ENCODE results near the gene LIPK. TPM values are rescaled to one million over a fixed set of nuclear protein-coding genes. Genes with fewer than 3 reads are reported as not detected.
"Not testable (repeated sequence)": the region's sequence is repeated elsewhere in the genome, so short reads cannot be mapped to it uniquely, and the experiment has no call there.

The LIPK gene
- total RNA-seq, 1 donor from 2014 or later: not detected

- no peak for TF ChIP-seq CTCF (IDR thresholded peaks at IDR 0.05; ENCODE audit: unreplicated experiment)
- Mint-ChIP-seq H3K4me3 (ENCODE audit: unreplicated experiment) (no peak overlapping the region), H3K36me3 (ENCODE audit: low read depth, unreplicated experiment) (no peaks in the 10 kb centered on the region), H3K9me3 (ENCODE audit: unreplicated experiment) (no peaks in the 10 kb centered on the region), H3K4me1 (ENCODE audit: unreplicated experiment) (no peaks in the 10 kb centered on the region), H3K27me3 (ENCODE audit: unreplicated experiment) (peaks cover 2% of the 10 kb centered on the region), H3K27ac (ENCODE audit: unreplicated experiment) (no peak overlapping the region)
- DNase-seq (ENCODE audit: low spot score): no peak
Measured at GRCh38 chr10:88731296-88731695, 25.2 kb downstream of the LIPK start.

GRCh38 chr10:88733215-88733614 is 27.2 kb downstream of the LIPK start:
- peaks cover 2% of the 10 kb centered on the region for H3K27me3 Mint-ChIP-seq (ENCODE audit: unreplicated experiment)
- H3K4me1 Mint-ChIP-seq (ENCODE audit: unreplicated experiment): no peaks in the 10 kb centered on the region
- H3K9me3 Mint-ChIP-seq (ENCODE audit: unreplicated experiment): no peaks in the 10 kb centered on the region
- H3K4me3 Mint-ChIP-seq (ENCODE audit: unreplicated experiment): no peak overlapping the region
- no peak for TF ChIP-seq CTCF (IDR thresholded peaks at IDR 0.05; ENCODE audit: unreplicated experiment)
- DNase-seq (ENCODE audit: low spot score): no peak
- H3K27ac Mint-ChIP-seq (ENCODE audit: unreplicated experiment): no peak overlapping the region
- no peaks in the 10 kb centered on the region for H3K36me3 Mint-ChIP-seq (ENCODE audit: low read depth, unreplicated experiment)

GRCh38 chr10:88735661-88736060 is 29.6 kb downstream of the LIPK start:
- no peak overlapping the region for H3K27ac Mint-ChIP-seq (ENCODE audit: unreplicated experiment)
- no peaks in the 10 kb centered on the region for H3K36me3 Mint-ChIP-seq (ENCODE audit: low read depth, unreplicated experiment)
- no peaks in the 10 kb centered on the region for H3K9me3 Mint-ChIP-seq (ENCODE audit: unreplicated experiment)
- no peak for TF ChIP-seq CTCF (IDR thresholded peaks at IDR 0.05; ENCODE audit: unreplicated experiment)
- no peak for DNase-seq (ENCODE audit: low spot score)
- H3K27me3 Mint-ChIP-seq (ENCODE audit: unreplicated experiment): peaks cover 2% of the 10 kb centered on the region
- no peak overlapping the region for H3K4me3 Mint-ChIP-seq (ENCODE audit: unreplicated experiment)
- H3K4me1 Mint-ChIP-seq (ENCODE audit: unreplicated experiment): no peaks in the 10 kb centered on the region

GRCh38 chr10:88741921-88742320 is 35.9 kb downstream of the LIPK start:
- not testable (repeated sequence) for H3K9me3 Mint-ChIP-seq (ENCODE audit: unreplicated experiment); H3K4me1 Mint-ChIP-seq (ENCODE audit: unreplicated experiment); H3K27me3 Mint-ChIP-seq (ENCODE audit: unreplicated experiment); H3K27ac Mint-ChIP-seq (ENCODE audit: unreplicated experiment); H3K36me3 Mint-ChIP-seq (ENCODE audit: low read depth, unreplicated experiment); H3K4me3 Mint-ChIP-seq (ENCODE audit: unreplicated experiment); DNase-seq (ENCODE audit: low spot score)

GRCh38 chr10:88742448-88742847 is 36.4 kb downstream of the LIPK start:
- TF ChIP-seq CTCF (IDR thresholded peaks at IDR 0.05; ENCODE audit: unreplicated experiment): no peak
- Mint-ChIP-seq H3K4me1 (ENCODE audit: unreplicated experiment) (no peaks in the 10 kb centered on the region), H3K27me3 (ENCODE audit: unreplicated experiment) (peaks cover 1% of the 10 kb centered on the region), H3K9me3 (ENCODE audit: unreplicated experiment) (no peaks in the 10 kb centered on the region), H3K4me3 (ENCODE audit: unreplicated experiment) (no peak overlapping the region), H3K27ac (ENCODE audit: unreplicated experiment) (no peak overlapping the region), H3K36me3 (ENCODE audit: low read depth, unreplicated experiment) (no peaks in the 10 kb centered on the region)
- DNase-seq (ENCODE audit: low spot score): no peak

- H3K27ac Mint-ChIP-seq (ENCODE audit: unreplicated experiment): no peak overlapping the region
- no peaks in the 10 kb centered on the region for H3K4me1 Mint-ChIP-seq (ENCODE audit: unreplicated experiment)
- no peaks in the 10 kb centered on the region for H3K9me3 Mint-ChIP-seq (ENCODE audit: unreplicated experiment)
- H3K36me3 Mint-ChIP-seq (ENCODE audit: low read depth, unreplicated experiment): no peaks in the 10 kb centered on the region
- no peak for DNase-seq (ENCODE audit: low spot score)
- no peak overlapping the region for H3K4me3 Mint-ChIP-seq (ENCODE audit: unreplicated experiment)
- no peak for TF ChIP-seq CTCF (IDR thresholded peaks at IDR 0.05; ENCODE audit: unreplicated experiment)
- H3K27me3 Mint-ChIP-seq (ENCODE audit: unreplicated experiment): peaks cover 1% of the 10 kb centered on the region
Measured at GRCh38 chr10:88744002-88744401, 38.0 kb downstream of the LIPK start.

All from endothelial cell (in vitro differentiated cells).